Jurkat, Clone E6-1 (cell line): ENCODE data around the gene PPP1R14C.

ENCODE experiments used
- DNase-seq: peaks from one replicate; pipeline ENCODE4 v3.0.0-alpha.2; 2011; ENCODE audit warnings: low read depth, low spot score
- H3K4me3 ChIP-seq: 2 replicates; pipeline ENCODE4 v1.5.1; 2011; ENCODE audit warnings: mild to moderate bottlenecking, low read length, control low read depth, moderate library complexity

PPP1R14C gene

DNA sequence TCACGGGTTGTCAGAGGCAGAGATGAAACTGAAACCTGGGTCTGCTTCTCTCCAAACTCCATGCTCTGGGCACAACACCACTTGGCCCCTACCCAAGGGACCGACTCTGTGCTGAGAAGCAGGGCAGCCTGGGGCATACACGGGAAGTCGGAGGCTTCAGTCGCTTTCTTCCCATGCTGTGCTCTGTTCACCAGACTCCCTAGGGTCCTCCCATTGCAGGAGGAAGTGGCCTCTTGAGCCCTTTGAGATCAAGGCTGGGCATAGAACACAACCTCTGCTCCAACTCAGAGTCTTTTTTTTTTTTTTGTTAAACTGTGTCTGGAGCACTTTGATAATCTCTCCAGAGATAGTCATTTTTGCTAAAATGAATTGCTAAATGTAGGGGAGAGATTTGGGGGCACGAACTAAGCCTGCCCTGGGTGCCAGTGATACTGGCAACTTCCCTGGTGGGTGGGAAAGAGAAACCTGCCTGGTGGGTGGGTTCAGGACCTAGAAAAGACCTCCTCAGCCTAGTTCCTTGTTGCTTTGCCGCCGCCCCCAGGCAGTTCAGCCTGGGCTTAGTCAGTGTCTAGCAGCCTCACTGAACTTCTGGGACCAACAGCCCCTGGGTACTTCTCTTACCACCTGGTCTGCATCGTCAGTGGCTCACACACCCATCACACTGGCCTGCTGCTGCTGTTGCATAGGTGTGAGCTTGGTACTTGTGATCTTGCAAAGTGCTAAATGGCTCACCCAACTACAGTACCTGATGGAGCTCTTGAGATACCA, 62.0 kb downstream of the PPP1R14C start:
- no peak overlapping the region for H3K4me3 ChIP-seq
- no peak for DNase-seq

DNA sequence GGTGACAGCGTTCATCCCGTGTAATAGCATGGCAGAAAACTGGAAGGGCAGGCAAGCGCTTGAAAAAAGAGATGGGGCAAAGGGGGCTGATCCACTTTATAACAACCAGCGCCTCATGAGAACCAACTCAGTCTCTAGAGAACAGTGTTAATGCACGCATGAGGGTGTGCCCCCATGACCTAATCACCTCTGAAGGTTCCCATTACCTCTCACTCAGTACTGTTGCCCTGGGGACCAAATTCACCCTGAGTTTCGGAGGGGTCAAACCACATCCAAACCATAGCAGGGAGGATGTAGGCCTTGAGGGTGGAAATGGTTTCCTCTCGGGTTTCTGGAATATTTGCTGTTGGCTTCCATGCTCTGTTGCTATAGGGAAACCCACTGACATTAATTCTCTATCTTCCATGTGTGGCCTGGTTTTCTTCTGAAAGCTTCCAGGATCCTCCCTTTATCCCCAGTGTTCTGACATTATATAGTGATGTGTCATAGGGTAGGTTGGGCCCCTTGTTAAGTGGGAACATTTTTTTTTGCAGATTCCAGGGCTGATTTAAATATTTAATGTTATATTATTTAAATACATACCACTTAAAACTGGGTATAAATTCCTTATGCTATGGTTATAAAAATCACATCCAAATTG, 65.2 kb downstream of the PPP1R14C start:
- H3K4me3 ChIP-seq = no peak overlapping the region
- DNase-seq = no peak

DNA sequence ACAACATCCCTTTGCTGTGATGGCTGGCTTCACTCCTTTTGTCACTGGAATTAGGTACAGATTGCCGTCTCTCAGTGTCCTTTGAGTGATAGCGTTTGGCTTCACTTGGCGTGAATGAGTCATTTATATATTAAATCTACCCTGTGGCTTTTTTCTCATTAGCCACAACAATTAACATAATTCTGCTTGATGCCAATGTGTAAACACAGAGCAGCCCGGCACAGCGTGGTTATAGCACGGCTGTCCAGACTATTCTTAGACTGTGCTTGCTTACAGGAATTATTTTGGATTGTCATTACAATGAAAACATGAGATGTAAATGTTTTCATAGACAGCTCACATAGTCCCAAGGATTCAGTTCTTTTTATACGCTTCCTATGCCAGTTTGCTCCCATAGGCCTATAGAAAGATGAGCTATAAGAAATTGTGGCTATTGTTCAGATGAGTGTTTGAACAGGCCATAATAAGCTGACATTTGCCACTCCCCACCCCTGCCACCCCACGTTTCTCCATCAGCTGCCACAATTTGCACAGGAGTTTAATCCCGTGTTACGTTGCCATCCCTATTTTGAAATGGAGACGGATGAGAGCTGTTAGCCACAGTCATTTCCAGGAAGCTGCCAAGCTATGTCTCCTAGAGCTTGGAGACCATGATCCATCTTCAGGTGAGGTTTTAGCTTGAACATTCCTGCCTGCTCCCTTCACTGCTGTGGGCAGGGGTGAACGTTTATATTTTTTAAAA, 65.9 kb downstream of the PPP1R14C start:
- H3K4me3 ChIP-seq = no peak overlapping the region
- no peak for DNase-seq

DNA sequence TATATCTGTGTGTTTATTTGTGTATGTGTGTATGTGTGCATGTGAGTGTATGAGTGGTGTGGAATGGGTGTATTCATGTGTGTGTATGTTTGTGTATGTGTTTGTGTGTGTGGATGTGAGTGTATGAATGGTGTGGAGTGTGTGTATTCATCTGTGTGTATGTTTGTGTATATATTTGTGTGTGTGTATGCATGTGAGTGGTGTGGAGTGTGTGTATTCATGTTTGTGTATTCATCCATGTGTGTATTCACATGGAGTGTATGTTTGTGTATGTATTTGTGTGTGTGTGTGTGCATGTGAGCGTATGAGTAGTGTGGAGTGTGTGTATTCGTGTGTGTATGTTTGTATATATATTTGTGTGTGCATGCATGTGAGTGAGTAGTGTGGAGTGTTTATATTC, 66.6 kb downstream of the PPP1R14C start:
- DNase-seq = no peak
- H3K4me3 ChIP-seq = no peak overlapping the region

DNA sequence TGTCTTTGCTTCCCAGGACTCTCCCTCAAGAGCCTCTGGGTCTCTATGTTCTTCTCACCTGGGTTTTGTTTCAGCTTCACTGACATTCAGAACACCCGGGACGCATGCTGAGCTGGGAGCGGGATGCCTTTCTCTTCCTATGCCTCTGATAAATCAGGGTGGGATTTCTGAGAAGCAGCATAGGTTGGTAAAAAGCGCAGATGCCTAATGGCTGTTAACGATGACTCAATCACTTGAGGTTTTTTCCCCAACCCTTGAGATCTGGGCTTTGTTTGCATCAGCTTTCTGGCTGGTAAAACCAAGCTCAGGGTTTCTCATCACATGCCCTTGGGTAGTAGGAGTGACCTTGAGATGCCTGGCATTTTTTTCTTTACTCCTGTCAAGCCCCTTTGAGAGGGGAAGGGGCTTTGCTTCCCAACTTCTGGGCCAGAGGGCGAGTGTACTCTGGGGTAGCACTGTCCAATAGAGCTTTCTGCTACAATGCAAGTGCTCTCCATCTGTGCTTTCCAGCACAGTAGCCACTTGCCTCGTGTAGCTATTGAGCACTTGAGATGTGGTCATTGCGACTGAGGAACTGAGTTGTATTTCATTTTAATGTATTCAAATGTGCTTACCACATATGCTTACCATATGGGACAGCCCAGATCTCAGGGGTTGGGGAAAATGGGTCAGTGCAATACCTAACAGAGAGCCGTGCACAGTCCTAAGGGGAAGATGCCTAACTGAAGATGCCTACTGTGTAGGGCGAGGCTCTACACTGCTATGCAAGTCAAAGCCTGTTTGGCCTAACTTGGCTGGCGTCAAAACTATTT, 69.1 kb downstream of the PPP1R14C start:
- H3K4me3 ChIP-seq = no peak overlapping the region
- no peak for DNase-seq

DNA sequence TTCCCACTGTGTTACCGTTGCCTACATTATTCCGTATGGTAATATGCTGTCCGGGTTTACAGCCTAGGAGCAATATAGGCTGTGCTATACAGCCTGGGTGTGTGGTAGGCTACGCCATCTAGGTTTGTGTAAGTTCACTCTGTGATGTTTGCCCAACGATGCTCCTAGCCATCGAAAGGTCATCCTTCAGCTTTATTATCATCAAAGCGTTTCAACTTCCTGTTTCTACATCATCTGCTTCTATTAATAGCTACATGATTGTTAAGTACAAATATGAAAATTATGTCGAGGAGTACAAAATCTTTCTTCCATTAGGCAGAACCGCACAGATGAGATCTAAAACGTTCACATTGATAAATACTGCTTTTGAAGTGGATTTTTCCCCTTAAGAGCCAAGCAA, 69.9 kb downstream of the PPP1R14C start:
- no peak overlapping the region for H3K4me3 ChIP-seq
- DNase-seq = no peak

DNA sequence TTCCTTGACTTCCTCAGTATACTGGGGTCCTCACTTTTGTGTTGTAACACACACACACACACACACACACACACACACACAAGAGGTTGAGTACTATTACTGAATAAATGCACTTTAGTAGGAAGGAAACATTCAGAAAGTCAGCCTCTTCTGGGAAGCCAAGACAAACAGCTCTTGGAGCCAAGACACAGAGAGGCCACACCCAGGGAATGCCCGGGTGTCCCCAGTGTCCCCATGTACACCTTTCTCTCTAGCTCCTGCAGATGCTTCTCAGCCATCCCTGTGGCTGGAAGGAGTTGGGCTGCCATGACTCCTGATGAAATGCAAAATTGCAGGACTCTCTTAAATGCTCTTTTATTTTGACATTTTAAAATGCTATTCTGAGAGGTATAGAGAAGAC, 70.5 kb downstream of the PPP1R14C start:
- DNase-seq = no peak
- no peak overlapping the region for H3K4me3 ChIP-seq

DNA sequence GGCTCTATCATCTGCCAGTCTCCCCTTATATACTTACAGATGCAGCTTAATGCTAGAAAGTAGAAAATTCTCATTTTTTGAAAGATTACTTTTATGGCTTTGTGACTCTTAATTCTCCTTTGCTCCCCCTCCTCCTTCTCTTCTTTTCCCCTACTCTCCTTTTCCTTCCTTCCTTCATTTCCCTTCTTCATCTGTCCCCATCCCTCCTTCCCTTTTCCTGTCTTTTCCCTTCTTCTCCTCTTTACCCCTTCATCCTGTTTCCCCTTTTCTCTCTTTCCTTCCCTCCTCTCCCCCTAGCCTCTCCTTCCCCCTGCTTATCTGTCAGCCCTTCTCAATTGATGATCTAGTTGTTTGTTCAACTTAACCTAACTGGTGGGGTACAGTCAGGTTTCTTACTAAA, 71.5 kb downstream of the PPP1R14C start:
- no peak overlapping the region for H3K4me3 ChIP-seq
- DNase-seq = no peak

DNA sequence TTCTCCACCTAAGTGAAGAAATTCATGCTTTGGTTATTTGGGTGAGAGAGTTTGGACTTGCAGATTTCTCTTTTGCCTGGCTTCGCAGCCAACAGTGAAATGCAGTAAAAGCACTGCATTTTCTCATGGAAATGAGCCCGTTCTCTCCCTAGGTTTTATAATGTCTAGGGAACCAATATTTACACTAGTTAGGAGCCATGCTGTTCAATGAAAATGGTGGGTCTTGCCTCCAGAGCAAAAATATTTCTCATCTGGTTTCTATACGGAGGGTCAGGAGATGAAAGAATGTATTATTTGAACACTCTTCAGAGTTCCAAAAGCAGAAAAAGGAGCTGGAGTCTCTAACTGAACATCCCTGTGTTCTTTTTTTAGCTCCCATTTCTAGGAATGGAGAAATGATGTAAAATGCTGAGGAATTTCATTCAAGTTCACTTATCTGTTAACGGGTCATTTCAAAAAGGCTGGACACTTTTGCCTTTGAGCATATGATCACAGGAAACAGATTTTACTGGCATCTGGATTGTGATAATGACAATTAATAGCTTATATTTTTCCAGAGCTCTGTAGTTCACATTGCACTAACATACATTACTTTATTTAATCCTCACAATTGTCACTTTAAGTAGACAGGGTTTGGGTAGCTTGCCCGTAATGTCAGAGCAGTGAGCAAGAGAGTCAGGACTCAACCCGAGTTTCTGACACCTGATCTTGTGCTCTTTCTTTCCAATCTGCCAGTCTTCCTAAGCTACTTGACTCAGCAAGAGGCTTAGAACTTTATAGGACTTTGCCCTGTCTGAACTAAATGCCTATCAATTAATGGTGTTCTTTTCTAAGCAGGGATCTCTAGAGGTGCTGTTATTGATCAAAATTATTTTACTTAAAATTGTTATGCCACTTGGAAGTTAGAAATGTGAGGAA, 78.0 kb downstream of the PPP1R14C start:
- no peak for DNase-seq
- no peak overlapping the region for H3K4me3 ChIP-seq

DNA sequence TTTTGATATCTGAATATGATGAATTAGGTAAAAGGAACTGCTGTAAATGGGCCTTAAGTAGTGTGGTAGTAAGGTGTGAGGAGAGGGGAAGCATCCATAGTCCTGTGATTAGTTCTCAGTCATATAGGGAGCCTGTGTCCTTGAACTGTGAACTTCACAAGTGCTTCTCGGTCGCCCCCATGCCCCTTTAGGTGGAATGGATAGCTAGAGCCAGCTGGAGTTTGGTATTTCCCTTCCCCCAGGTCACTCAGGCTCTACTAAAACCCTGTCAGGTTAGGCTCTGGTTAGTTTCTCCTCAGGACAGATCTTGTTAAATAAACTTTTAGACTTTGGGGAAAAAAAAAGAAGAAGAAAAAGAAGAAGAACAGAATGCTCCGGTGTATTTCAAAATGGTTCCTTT, 82.0 kb downstream of the PPP1R14C start:
- DNase-seq = no peak
- no peak overlapping the region for H3K4me3 ChIP-seq

DNA sequence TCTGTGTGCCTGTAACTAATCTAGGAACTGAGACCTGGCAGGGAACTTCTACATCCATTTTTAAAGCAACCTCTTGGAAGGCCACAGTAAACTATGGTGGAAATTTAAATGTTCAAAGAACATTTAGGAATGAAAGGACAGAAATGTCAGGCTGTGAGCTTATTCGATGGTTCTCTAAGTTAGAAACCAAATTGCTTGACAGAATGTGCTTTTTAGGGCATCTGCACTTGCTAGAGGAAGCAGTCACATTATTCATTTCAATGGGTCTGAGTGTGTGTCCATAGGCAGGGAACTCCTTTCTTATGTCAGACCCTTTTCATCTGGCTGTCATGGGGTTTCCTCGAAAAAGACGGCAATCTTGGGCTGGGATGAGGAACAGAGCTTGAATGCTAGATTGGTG, 84.4 kb downstream of the PPP1R14C start:
- no peak for DNase-seq
- no peak overlapping the region for H3K4me3 ChIP-seq

DNA sequence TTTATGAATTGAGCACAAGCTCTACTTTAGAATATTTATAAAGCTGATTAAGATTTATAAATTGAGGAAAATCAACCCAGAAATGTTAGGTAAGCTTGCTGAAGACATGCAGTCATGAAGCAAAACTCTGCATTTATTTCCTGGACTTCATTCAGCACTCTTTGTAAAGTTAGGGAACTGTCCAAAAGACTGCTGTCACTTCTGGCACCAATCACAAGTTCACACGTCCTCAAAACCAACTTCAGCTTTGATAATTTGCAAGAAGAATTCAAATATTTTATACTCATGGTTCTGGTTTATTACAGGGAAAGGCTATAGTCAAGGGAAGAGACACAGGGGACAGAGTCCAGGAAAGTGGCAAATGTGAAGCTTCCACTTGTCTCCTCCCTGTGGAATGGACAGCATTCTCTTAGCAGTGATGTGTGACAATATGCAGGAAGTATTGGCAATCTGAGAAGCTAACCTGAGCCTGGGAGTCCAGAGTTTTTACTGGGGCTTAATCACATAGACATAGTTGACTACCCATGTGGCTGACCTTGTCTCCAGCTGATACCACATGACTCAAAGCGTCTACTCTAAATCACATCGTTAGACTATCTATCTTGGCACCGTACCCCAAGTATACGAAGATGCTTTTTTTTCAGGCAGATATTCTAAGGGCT, 85.4 kb downstream of the PPP1R14C start:
- H3K4me3 ChIP-seq = no peak overlapping the region
- DNase-seq = no peak

DNA sequence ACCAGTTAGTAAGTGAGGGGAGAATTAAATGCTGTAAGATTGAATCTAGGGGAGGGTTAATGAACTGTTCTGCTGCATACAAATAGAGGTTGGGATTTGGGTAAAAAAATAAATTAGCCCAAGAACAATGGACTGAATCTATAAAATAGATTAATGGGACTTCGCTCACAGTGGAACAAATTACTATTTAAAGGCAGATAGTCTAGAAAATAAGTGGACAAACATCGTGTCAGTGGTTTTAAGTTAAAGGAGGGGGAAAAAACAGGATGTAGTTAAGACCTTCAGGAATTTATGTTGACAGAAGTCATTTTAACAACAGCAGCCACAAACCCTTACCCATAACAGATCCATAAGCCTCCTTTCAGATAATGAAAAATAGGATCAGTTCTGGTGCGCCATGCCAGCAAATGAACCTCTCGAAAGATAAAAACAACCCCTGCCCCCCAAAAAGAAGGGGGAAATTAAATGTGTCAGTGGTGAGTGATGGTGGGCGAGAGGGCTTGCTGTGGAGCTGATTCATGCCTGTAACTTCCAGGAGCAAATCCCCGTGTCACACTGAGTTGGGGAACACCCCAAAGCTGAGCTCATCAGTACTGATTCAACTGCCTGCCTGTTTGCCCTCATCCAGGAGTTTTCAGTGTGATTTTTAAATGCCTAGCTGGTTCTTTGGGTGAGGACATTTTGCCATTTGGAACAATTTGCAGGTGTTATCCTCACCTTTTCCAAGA, 86.8 kb downstream of the PPP1R14C start:
- DNase-seq = no peak
- H3K4me3 ChIP-seq = no peak overlapping the region

DNA sequence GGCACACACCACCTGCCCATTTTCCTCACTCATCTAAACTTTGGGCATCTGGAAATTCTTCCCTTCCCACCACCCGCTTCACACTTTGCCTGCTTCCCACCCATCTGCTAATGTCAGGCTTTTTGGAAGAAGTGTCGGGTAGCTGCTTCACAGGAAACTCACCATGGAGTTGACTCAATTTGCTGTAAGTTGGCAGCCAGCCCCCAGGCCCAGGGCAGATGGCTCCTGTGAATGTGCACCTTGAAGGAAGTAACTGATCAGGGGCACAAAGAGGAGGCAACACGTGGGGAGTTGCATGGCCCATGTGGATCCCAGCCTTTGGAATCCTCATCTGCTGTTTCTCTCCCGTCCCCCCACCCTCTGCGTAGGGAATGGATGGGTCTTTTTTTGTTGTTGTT, 87.3 kb downstream of the PPP1R14C start:
- DNase-seq = no peak
- H3K4me3 ChIP-seq = no peak overlapping the region

DNA sequence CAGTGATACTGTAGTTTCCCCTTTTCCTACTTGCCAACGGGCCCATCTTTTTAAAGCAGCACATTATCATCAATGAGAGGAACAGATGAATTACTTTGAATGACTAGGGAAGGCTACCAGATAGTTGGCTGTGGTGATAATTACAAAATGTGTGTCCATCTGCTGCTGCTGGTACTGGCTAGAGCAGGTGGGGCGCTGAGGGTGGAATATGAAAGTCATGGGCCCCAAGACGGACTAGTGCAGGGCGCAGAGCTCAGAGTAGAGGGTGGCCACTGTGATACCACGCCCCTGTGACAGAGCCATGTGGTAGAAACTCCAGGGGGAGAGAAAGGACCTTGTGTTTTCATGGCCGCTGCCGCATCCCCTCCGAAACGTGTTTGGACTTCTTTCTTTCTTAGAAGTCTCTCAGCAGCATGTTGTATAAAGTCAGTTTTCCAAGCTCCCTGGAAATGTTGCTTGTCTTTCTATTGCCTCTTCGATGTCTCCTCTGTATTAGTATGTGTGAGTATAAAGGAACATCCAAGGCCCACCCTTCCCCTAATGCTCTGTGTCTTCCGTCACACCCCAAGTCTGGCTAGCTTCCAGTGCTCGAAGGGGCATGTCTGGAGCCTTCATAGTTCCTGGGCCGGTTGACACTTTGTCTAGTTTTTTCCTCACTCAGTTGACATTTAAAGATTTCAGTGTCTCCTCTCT, 88.1 kb downstream of the PPP1R14C start:
- no peak overlapping the region for H3K4me3 ChIP-seq

DNA sequence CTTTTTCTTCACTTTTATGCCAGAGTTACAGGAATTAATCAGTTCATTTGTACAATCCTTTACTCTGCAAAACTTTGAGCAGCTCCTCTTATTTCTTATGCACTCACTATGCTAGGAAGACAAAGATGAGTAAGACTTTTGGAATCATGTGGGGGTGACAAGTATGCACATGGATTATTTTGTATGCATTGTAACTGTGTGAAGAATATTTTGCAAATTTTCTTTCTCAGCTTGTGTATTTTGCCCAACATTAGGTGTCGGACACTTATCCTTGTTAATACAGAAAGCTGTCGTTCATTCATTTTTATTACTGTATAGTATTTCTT, 88.6 kb downstream of the PPP1R14C start:
- H3K4me3 ChIP-seq = no peak overlapping the region
- no peak for DNase-seq

More for the DNA sequence above, 88.1 kb downstream of the PPP1R14C start:
- no peak for DNase-seq

DNA sequence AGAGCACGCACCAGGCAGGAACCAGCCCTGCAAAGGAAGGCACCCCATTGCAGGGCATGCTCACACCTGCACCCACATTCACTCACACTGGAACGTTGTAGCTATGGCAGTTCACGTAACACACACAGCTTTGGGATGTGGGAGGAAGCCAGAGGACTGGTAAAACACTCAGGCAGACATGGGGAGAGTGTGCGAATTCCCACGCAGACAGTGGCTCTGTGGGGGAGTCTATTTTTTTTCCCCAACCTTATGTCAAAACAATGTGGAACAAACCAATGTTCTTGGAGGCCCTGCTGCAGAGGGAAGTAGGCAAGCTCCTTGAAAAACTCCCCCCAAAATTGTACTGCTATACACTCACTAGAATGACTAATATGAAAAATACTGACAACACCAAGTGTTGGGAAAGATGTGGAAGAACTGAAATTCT, 91.0 kb downstream of the PPP1R14C start:
- no peak overlapping the region for H3K4me3 ChIP-seq
- no peak for DNase-seq
